OCI-LY7 (cell line): ENCODE measurements around the gene AFTPH. TPM values are rescaled to one million over a fixed set of nuclear protein-coding genes. Genes with fewer than 3 reads are reported as not detected.

Experiments
- BruUV-seq: library from RNA; stranded (reverse); fragments of 400-500 nt; replicated peaks from 2 replicates; lab custom pipeline; 2021; lab: Mats Ljungman, UMichigan
- CTCF ChIA-PET: fragments of 300-600 bp; sonication (Branson Sonifier 250); formaldehyde crosslinking; loops from one replicate; lab custom pipeline; 2022; ENCODE audit warnings: antibody characterized with exemption; ENCODE audit not compliant: unreplicated experiment; lab: Charles Lee
- POLR2A ChIA-PET: fragments of 300-600 bp; sonication (Branson Sonifier 250); formaldehyde crosslinking; loops from one replicate; lab custom pipeline; 2022; ENCODE audit warnings: antibody characterized with exemption; lab: Charles Lee
- DNase-seq: peaks from one replicate; pipeline ENCODE4 v3.0.0-alpha.2; 2015; ENCODE audit warnings: low spot score
- H2AFZ ChIP-seq: fragments of 200-600 bp; sonication (generic), shearing (Covaris generic); 2 replicates; pipeline ENCODE4 v1.6.1; 2014; ENCODE audit warnings: mild to moderate bottlenecking, antibody characterized with exemption, low read length, moderate library complexity
- H3K27ac ChIP-seq: fragments of 200-600 bp; sonication (generic); 2 replicates; pipeline ENCODE4 v1.5.1; 2014; ENCODE audit warnings: mixed run types, low read depth, mild to moderate bottlenecking, moderate library complexity, low read length, inconsistent platforms; ENCODE audit not compliant: poor library complexity, severe bottlenecking
- H3K36me3 ChIP-seq: fragments of 200-600 bp; sonication (generic); 2 replicates; pipeline ENCODE4 v1.6.1; 2014; ENCODE audit warnings: mild to moderate bottlenecking, antibody characterized with exemption, low read length, moderate library complexity, mixed read lengths; ENCODE audit not compliant: insufficient read depth
- H3K4me1 ChIP-seq: fragments of 200-600 bp; sonication (generic); 2 replicates; pipeline ENCODE4 v1.5.1; 2014; ENCODE audit warnings: mild to moderate bottlenecking, low read length; ENCODE audit not compliant: insufficient read depth, poor library complexity, severe bottlenecking
- H3K4me2 ChIP-seq: fragments of 200-600 bp; sonication (generic); 2 replicates; pipeline ENCODE4 v1.6.1; 2014; ENCODE audit warnings: mild to moderate bottlenecking, low read length
- H3K4me3 ChIP-seq: fragments of 200-600 bp; sonication (generic); 2 replicates; pipeline ENCODE4 v1.5.1; 2014; ENCODE audit warnings: mild to moderate bottlenecking, low read depth, low read length; ENCODE audit not compliant: poor library complexity, severe bottlenecking
- H3K79me2 ChIP-seq: fragments of 200-600 bp; sonication (generic); 2 replicates; pipeline ENCODE4 v1.6.1; 2016; ENCODE audit warnings: low read depth, mild to moderate bottlenecking, low read length, moderate library complexity, mixed read lengths; ENCODE audit not compliant: insufficient read depth
- H3K9me2 ChIP-seq: fragments of 200-600 bp; sonication (generic); 2 replicates; pipeline ENCODE4 v1.6.1; 2016; ENCODE audit warnings: mild to moderate bottlenecking, low read length, mixed read lengths; ENCODE audit not compliant: insufficient read depth
- H3K9me3 ChIP-seq: fragments of 200-600 bp; sonication (generic); 2 replicates; pipeline ENCODE4 v1.6.1; 2014; ENCODE audit warnings: mild to moderate bottlenecking, mixed run types, low read length, mixed read lengths
- H4K20me1 ChIP-seq: fragments of 200-600 bp; sonication (generic); 2 replicates; pipeline ENCODE4 v1.6.1; 2014; ENCODE audit warnings: mild to moderate bottlenecking, antibody characterized with exemption, low read length, moderate library complexity, mixed read lengths; ENCODE audit not compliant: insufficient read depth
- CTCF ChIP-seq: fragments of 200-600 bp; sonication (generic); conservative IDR thresholded peaks from 2 replicates; pipeline ENCODE4 v1.5.1; 2014; ENCODE audit warnings: mild to moderate bottlenecking, antibody characterized with exemption, low read length, moderate library complexity, mixed read lengths
- EZH2phosphoT487 ChIP-seq: fragments of 200-600 bp; sonication (generic); IDR thresholded peaks from 2 replicates; pipeline ENCODE4 v1.6.1; 2018; ENCODE audit warnings: low read depth, borderline replicate concordance, mild to moderate bottlenecking, mixed run types, antibody characterized with exemption, low read length, moderate library complexity, mixed read lengths
- intact Hi-C: fragments of 100-400 bp; cut with micrococcal nuclease; formaldehyde crosslinking; loops from one replicate; pipeline ENCODE4 v1.10.0; 2022; ENCODE audit not compliant: unreplicated experiment
- total RNA-seq, 2 experiments: library from RNA; depleted of rRNA in 1 of 2; stranded (reverse); fragments of >200 nt in 1 of 2; shearing (Covaris generic) in 1 of 2; gene quantifications; 2 replicates each; pipeline ENCODE4 v1.2.3, GENCODE V29; 2014 to 2022

Gene AFTPH
- total RNA-seq, 2 experiments from 2014 or later = 30.0 to 40.6 TPM

GRCh38 chr2:64568836-64569235 lies 44.7 kb downstream of the AFTPH start:
- Histone ChIP-seq H3K4me2 (no peak overlapping the region), H3K9me3 (no peaks in the 10 kb centered on the region), H3K9me2 (no peaks in the 10 kb centered on the region), H3K4me1 (no peaks in the 10 kb centered on the region), H3K36me3 (peaks cover 52% of the 10 kb centered on the region), H3K27ac (no peak overlapping the region), H2AFZ (no peak overlapping the region), H3K79me2 (peaks cover 29% of the 10 kb centered on the region; the same call in 1 of the 2 replicates), H3K4me3 (no peak overlapping the region), H4K20me1 (no peaks in the 10 kb centered on the region)
- no peak for TF ChIP-seq EZH2phosphoT487
- TF ChIP-seq CTCF = no peak
- intact Hi-C loops = loop anchor here (10.0 kb wide), 1 partner anchor 524 kb away; no protein-coding TSS in a partner anchor
- no TSS peak for BruUV-seq
- CTCF ChIA-PET = interaction anchor here (0.5 kb wide), 1 partner anchor 70 kb away, joined by 3 read pairs; no protein-coding TSS in a partner anchor
- POLR2A ChIA-PET = interaction anchor here (0.6 to 3.9 kb wide), 4 partner anchors 12 to 1134 kb away, joined by 3 to 22 read pairs (median 3); no protein-coding TSS in a partner anchor
- DNase-seq = no peak

GRCh38 chr2:64574871-64575270 lies 50.7 kb downstream of the AFTPH start:
- TF ChIP-seq CTCF (no peak), EZH2phosphoT487 (no peak)
- BruUV-seq = no TSS peak
- H3K4me1 ChIP-seq = no peaks in the 10 kb centered on the region
- no peaks in the 10 kb centered on the region for H3K9me3 ChIP-seq
- CTCF ChIA-PET = no interaction called here
- intact Hi-C loops = no loop called here
- H3K79me2 ChIP-seq = no peaks in the 10 kb centered on the region
- POLR2A ChIA-PET = interaction anchor here (0.5 to 0.8 kb wide), 3 partner anchors 8 to 562 kb away, joined by 3 read pairs; no protein-coding TSS in a partner anchor
- H3K36me3 ChIP-seq = peaks cover 87% of the 10 kb centered on the region
- H3K9me2 ChIP-seq = no peaks in the 10 kb centered on the region
- H3K4me3 ChIP-seq = no peak overlapping the region
- H3K27ac ChIP-seq = no peak overlapping the region
- H2AFZ ChIP-seq = no peak overlapping the region
- H4K20me1 ChIP-seq = no peaks in the 10 kb centered on the region
- no peak overlapping the region for H3K4me2 ChIP-seq
- no peak for DNase-seq

GRCh38 chr2:64581018-64581417 lies 56.9 kb downstream of the AFTPH start:
- Histone ChIP-seq H4K20me1 (no peaks in the 10 kb centered on the region), H3K79me2 (no peaks in the 10 kb centered on the region), H2AFZ (no peak overlapping the region), H3K4me2 (no peak overlapping the region), H3K9me2 (no peaks in the 10 kb centered on the region), H3K9me3 (no peaks in the 10 kb centered on the region), H3K27ac (no peak overlapping the region), H3K4me1 (peaks cover 13% of the 10 kb centered on the region), H3K4me3 (no peak overlapping the region), H3K36me3 (peaks cover 63% of the 10 kb centered on the region)
- no peak for DNase-seq
- POLR2A ChIA-PET = interaction anchor here (0.8 to 3.1 kb wide), 2 partner anchors 13 to 216 kb away, joined by 3 to 22 read pairs; no protein-coding TSS in a partner anchor
- no peak for TF ChIP-seq EZH2phosphoT487
- TF ChIP-seq CTCF = no peak
- intact Hi-C loops = no loop called here
- no TSS peak for BruUV-seq
- CTCF ChIA-PET = interaction anchor here (0.8 kb wide), 1 partner anchor 41 kb away, joined by 3 read pairs; no protein-coding TSS in a partner anchor
